SHP77 treated with DMSO at 0.1 percent for 48 hours (cell line): Measurements from ENCODE around the gene FBXO15.

Experiments
- DNase-seq: peaks from one replicate; lab custom pipeline; 2025; lab: John Stamatoyannopoulos, UW

Gene FBXO15

DNA sequence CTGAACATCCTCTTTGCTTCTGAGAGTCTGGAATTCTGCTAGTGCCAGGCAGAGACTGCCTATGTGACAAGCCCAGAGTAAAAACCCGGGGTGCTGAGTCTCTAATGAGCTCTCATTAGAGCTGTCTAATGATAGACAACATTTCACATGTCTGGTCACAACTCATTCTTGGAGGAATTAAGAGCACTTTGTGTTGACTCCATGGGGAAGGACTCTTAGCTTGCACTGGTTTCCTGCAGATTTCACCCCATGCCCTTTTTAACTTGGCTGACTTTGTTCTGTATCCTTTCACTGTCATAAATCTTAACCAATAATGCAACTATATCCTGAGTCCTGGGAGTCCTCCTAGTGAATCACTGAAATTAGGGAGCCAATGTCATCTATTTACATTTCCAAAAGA lies 33.5 kb downstream of the FBXO15 start:
- no peak for DNase-seq

DNA sequence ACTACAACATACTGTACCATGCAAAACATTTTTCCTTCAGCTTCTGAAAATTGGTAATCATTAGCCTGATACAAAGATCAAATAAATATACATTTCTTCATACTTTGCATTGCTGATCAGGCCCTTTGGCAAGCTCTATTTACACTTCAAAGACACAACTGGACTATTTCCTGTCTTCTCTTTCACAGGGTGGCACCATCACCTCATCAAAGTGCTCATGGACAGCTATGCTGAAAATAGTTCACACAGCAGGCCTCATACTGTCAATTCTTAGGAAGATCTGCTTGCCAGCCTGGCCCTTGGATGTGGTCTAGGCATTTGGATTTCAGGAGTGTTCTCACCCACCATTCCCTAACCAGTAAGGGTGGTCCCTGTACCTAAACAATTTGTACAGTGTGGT lies 33.9 kb downstream of the FBXO15 start:
- DNase-seq: no peak

GRCh38 chr18:74110976-74111375 lies 36.7 kb downstream of the FBXO15 start:
- DNase-seq: no peak

- no peak for DNase-seq
Observed at GRCh38 chr18:74110149-74110548, 37.5 kb downstream of the FBXO15 start.

- DNase-seq: no peak
Observed at GRCh38 chr18:74108460-74108859, 39.2 kb downstream of the FBXO15 start.

DNA sequence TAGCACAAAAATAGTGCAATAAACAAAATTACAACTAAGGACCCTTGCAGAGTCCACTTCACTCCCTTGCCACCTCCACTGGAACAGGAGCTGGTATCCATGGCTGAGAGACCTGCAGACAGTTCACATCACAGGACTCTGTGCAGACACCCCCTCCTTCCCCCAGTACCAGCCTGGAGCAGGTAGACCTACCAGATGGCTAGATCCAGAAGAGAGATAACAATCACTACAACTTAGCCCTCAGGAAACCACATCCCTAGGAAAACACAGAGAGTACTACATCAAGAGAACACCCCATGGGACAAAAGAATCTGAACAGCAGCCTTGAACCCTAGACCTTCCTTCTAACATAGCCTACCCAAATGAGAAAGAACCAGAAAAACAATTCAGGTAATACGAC lies 49.8 kb downstream of the FBXO15 start:
- no peak for DNase-seq

- DNase-seq: no peak
Observed at GRCh38 chr18:74092922-74093321, 54.7 kb downstream of the FBXO15 start.

DNA sequence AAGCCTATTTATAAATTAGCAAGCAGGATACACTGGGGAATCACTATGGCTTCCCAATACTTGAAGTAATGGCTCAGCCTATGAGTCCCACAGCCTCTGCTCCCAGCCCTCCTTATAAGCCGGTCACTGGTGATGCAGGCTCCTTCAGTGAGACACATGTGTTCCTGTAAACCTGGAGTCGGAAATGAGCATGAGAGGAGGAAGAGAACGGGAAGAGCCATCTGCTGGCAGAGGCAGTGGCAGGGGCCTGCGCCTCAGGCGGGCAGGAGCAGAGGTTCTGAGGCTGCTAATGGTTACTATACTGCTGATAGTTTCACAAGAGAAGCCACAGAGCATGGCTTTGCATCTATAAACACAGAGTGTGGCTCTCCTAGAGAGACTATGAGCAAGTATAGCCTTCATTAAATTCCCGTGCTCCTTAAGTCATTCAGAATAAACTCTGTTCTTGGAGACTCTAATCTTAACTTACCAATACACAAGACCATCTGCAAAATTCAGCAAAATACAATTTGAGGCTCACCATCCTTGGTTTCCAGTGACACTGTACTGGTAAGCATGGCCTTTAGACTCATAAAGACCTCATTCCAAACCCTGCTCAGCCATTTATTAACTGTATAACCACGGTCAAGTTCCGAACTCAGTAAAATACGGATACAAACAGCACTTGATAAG lies 63.3 kb downstream of the FBXO15 start:
- peak; percentile 31 for DNase-seq

DNA sequence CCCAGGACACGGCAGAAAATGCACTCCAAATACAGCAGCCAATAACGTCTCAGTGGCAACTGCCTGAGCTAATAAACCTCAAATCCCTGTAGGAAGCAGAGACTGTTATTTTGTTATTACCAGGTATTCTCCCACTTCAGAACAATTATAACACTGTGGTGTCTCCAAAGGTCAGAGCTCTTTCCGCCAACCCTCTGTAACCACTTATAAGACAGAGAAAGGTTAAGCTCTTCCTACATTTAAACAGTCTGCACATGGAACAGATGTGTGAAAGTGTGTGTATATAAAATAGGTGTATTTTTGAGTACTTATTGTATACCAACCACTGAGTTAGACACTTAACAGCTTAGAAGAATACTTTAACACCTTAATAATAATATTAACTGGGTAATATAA lies 64.1 kb downstream of the FBXO15 start:
- no peak for DNase-seq

DNA sequence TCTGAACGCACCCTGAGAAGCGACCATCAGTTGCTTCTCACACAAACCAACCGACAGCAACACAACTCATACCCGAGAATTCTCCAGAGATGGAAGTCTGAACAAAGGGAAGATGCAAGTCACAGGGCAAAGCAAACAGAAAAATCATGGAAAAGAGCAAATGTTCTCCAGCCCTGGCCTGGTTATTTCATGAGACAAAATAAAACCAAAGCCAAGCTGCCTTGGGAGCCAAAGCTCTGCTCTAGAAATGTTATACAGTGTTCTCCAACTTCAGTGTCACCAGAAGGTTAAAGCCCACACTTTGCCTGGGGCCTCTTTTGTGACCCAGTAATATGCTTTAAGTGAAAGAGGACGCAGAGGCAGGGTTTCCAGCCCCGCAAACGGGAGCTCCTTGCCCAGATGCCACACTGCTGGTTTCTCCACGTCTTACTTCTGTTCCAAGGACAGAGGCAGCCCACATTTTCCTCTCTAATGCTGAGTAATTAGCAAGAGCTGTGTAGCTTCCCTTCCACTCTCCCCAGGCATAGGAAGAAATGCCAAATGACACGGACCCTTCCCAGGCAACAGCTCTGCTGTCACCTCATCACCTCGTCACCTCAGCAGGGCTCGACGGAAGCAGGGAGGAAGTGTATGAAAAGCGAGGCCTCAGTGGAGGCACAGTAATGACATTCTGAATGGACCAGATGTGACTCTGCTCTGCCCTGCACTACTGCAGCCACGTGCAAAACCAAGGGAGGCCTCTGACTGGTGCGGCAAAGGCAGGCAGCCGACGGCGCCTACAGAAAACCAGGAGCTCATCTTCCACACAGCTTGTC lies 64.7 kb downstream of the FBXO15 start:
- peak; percentile 49 for DNase-seq

DNA sequence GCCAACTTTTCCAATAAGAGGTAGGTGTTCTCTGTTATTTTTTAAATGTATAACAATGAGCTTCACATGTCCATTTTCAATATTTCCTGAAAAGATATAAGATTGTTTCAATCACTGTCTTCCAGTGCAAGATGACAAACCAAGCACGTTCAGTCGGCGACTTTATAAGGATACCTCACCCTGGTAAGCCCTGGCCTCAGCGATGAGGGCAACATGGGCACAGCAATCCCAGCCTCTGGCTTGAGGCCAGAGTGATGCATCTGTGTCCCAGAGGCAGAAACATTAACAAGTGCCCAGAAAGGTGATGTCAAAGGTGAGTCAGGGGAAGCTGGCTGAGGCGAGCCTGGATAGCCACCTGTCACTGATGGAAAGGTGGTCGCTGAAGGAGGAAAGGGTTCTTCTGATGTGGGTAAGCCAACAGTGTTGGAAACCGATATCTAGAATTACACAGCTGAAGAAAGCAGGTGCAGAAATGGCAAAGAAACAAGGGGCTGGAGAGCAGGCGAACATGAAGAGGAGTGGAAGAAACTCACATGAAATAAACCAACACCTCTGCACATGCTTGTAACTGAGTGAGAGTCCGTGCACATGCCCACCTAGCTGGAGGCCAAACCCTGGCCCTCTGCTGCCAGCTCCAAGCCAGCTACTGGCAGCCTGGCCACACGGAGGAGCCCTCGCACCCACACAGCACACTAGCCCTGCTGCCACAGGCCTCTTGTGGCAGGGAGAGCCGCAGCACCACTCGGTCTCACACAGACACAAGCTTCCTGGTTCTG lies 65.5 kb downstream of the FBXO15 start:
- DNase-seq: peak; percentile 79

DNA sequence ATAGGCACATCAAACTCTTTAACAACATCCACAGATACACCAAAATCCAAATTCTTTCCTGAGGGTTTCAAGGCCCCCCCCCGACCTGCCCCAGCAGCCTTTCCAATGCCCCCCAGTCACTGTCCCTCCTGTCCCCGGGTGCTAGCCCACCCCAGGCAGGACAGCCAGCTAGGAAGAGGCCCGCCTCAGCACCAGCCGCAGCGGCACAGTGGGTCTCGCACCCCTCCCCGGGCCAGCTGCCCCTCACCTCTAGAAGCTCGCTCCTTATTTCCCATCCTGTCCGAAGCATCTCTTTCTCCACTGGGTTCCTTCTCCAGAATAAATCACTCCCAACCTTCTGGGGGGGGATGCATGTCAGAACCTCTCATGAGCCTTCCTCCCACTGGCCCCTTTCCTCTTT lies 69.4 kb downstream of the FBXO15 start:
- no peak for DNase-seq

DNA sequence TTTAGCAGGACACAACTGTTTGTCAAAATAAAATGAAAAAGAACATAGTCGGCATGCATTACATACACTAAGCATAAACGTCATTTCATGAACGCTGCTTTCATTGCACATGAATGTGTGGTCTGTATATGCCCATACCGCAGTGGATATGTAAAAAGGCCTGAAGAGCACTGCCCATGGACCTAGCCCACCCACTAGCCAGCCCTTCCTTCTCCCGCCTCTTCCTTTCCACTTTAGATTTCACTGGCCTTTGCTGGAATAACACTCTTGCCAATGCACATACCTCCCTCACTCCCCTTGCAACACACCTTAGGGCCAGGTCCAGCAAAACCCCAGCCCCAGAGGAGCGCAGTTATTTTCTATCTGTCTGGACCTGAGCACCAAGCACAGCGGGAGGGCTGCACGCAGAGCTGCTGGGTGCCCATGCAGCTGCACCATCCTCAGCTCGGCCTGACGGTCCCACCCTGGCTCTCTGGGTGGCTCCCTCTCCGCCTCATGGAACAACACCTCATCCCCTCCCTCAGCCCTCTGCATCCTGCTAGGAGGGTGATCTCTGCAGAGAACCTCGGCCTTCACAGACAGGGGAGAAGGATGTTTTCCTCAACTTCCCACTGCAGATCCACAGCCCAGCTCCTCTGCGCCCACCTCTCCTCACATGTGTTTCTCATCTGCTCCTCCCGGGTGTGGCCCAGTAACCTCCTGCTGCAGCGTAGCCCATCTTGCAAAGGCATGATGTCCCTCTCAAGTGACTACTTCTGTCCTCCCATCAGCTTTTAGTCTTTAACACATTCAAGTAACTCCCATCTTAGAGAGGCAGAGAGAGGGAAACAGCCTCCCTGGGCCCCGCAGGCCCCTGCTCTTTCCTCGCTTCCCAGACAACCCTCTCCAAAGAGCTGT lies 72.7 kb downstream of the FBXO15 start:
- DNase-seq: no peak

GRCh38 chr18:74073957-74074667 lies 73.5 kb downstream of the FBXO15 start:
- no peak for DNase-seq

- no peak for DNase-seq
Observed at GRCh38 chr18:74069178-74070050, 78.2 kb downstream of the FBXO15 start.

DNA sequence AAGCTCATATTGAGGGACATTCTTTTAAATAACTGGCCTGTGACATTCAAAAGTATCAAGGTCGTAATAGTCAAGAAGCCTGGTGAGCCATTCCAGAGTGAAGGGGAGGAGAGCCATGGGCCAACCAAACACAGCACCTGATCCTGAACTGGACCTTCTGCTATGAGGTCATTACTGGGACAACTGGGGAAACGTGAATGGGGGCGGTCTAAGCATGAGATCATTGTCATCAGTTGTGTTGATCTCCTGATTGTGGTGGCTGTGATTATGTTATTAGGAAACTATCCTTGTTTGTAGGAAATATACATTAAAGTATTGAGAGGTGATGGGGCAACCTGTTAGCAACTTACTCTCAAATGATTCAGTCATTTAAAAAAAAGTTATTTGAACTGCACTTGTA lies 79.3 kb downstream of the FBXO15 start:
- no peak for DNase-seq

DNA sequence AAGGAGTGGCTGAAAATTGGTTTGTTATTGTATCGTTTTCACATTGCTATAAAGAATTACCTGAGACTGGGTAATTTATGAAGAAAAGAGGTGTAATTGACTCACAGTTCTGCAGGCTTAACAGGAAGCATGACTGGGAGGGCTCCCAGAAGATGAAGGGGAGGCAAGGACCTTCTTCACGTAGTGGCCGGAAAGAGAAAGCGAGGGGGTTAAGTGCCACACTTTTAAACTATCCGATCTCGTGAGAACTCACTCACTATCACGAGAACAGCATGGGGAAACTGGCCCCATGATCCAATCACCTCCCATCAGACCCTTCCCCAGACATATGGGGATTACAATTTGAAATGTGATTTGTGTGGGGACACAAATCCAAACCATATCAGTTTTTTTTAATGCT lies 81.6 kb downstream of the FBXO15 start:
- DNase-seq: no peak

DNA sequence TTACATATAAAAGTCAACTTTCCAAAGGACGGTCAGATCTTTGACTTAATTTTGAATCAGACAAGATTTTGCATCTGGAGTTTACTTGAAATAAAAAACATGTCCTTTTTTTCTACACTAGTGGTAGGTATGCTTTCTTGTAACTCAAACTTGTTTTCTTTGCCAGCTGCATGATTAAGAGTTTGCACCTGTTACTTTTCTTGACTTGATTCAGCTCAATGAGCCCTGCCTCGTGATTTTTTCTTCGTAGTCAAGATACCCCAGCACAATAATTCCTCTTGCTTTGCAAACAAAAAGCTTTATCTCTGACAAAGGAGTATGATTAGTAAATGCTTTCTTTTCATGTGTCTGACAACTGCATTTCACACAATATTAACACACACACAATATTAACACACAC lies 82.3 kb downstream of the FBXO15 start:
- no peak for DNase-seq

GRCh38 chr18:74064510-74064909 lies 83.1 kb downstream of the FBXO15 start:
- DNase-seq: peak; percentile 68

- DNase-seq: peak; percentile 51
Observed at GRCh38 chr18:74063557-74063956, 84.1 kb downstream of the FBXO15 start.
